Small intestine (tissue), 7 donors: ENCODE measurements around the gene CLTC. TPM values are rescaled to one million over a fixed set of nuclear protein-coding genes. Genes with fewer than 3 reads are reported as not detected.

Source experiments
- DNase-seq, 2 donors: peaks; one replicate each; pipeline versions ENCODE4 v3.0.0 to v3.0.0-alpha.2; 2013
- FAIRE-seq: peaks from 2 replicates; lab custom pipeline; 2012; peaks lifted over from hg19 to GRCh38; lab: Jason Lieb, UNC
- H3K27ac ChIP-seq, 3 donors: one replicate each; pipeline ENCODE4 v1.5.1; 2013; ENCODE audit warnings: low read length in 2 of 3, mild to moderate bottlenecking in 2 of 3, control low read depth in 1 of 3, inconsistent platforms in 1 of 3, low read depth in 1 of 3, moderate library complexity in 1 of 3
- H3K27me3 ChIP-seq, 3 donors: one replicate each; pipeline ENCODE4 v1.6.1; 2013; ENCODE audit warnings: low read length in 3 of 3, inconsistent platforms in 1 of 3; ENCODE audit not compliant: control insufficient read depth in 3 of 3, insufficient read depth in 3 of 3
- H3K36me3 ChIP-seq, 3 donors: one replicate each; pipeline ENCODE4 v1.6.1; 2013; ENCODE audit warnings: low read length in 3 of 3, inconsistent platforms in 1 of 3, low read depth in 1 of 3, mild to moderate bottlenecking in 1 of 3, moderate library complexity in 1 of 3; ENCODE audit not compliant: control insufficient read depth in 3 of 3, insufficient read depth in 2 of 3
- H3K4me1 ChIP-seq, 3 donors: one replicate each; pipeline ENCODE4 v1.6.1; 2013; ENCODE audit warnings: low read length in 2 of 3, inconsistent platforms in 1 of 3, low read depth in 1 of 3, mild to moderate bottlenecking in 1 of 3, moderate library complexity in 1 of 3; ENCODE audit not compliant: control insufficient read depth in 3 of 3, insufficient read depth in 2 of 3
- H3K4me3 ChIP-seq, 3 donors: one replicate each; pipeline ENCODE4 v1.5.1; 2013; ENCODE audit warnings: low read length in 3 of 3, control low read depth in 1 of 3, inconsistent platforms in 1 of 3, low read depth in 1 of 3, mild to moderate bottlenecking in 1 of 3, moderate library complexity in 1 of 3
- H3K9me3 ChIP-seq, 2 donors: one replicate each; pipeline ENCODE4 v1.6.1; 2013; ENCODE audit warnings: low read depth in 1 of 2, low read length in 1 of 2; ENCODE audit not compliant: control insufficient read depth in 2 of 2, insufficient read depth in 1 of 2
- WGBS, 3 donors: extraction: QIAGEN DNeasy Blood & Tissue Kit; methylation state at CpG; one replicate each; pipeline ENCODE4 v1.1.7; 2013; 5-methylcytosine and 5-hydroxymethylcytosine counted together
- polyA plus RNA-seq, 4 donors: library from polyadenylated mRNA; stranded (reverse) in 3 of 4; unstranded in 1 of 4; fragments of 200-250 nt in 3 of 4; fragments of 120-200 nt in 1 of 4; gene quantifications; one replicate each; pipeline versions ENCODE4 v1.2.1 to v1.2.3, GENCODE V29; 2013
- donor health status: healthy with polysubstance abuse.
- donor health status: control.
- donor health status: control.
- donor health status: Bipolar disorder and iron deficiency.
- donor health status: healthy.

Gene CLTC
- polyA plus RNA-seq, 4 donors = 60.4 to 175 (median 79.6) TPM

DNA sequence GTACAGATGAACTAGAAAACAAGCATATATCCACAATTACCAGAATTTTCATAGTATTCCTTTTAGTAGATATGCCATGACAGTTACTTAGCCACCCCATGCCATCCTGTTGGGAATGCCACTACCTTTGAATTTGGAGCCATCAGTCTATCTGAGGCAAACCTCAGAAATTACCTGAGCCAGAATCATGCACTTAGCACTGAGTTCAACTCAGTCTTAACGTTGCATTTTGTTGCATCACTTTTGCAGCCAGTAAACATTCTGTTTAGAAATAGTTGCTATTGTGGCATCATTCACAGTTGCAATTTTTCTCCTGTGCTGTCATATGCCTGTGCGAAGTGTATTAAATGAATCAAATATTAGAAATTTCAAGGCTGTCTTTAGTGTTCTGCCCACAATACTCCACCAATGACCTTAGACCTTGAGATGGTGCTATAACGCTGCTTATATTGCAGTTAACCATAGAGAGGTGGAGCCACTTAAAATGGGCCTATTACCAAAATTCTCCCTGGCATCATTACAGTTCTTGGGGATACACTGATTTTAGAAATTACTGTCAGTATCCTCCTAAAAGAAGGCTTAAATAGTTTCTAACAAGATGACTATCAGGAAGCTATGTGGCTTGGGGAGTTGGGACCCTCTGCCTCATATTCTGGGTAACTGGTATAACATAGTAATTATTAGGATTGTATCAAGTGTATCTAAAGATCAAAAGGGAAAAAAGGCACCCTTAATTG lies 76.4 kb downstream of the CLTC start:
- Histone ChIP-seq H3K27ac (no peak overlapping the region), H3K27me3 (no peaks in the 10 kb centered on the region), H3K9me3 (no peaks in the 10 kb centered on the region), H3K4me3 (no peak overlapping the region), H3K36me3 (peaks cover 5 to 33% (median 6%) of the 10 kb centered on the region in 3 donors), H3K4me1 (peaks cover 0 to 11% (median 3%) of the 10 kb centered on the region in 3 donors)
- FAIRE-seq = no peak
- WGBS, 3 donors = 40 to 62% (median 54%) methylated on average over 3 of the region's 3 CpGs
- DNase-seq = no peak

DNA sequence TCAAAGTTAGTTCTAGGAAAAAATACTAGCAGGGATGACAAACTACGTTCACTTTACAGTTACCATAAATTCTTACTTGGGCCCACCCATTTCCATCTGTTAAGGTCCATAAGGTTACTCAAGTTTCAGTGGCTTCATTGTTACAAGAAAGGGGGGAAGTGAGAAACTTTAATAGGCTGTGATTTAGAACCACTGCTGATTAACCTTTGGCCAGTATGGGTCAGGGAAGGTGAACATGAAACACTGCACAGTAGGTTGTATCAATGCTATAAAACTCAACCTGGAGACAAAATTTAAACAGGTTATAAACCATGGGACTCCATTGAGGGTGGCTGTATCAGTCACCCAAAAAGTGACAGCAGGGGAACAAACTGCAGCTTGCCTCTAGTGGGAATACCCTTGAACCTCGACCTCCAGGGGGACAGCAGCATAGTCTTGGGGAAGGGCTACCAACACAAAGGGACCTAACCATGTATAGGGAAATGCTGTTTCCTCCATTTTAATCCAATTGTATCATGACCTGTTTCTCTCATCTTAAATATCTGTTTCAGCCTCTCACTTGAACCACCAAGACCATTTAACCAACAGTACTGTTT lies 77.1 kb downstream of the CLTC start:
- Histone ChIP-seq H3K9me3 (no peaks in the 10 kb centered on the region), H3K4me3 (no peak overlapping the region), H3K36me3 (peaks cover 3 to 32% (median 6%) of the 10 kb centered on the region in 3 donors), H3K4me1 (peaks cover 0 to 11% (median 3%) of the 10 kb centered on the region in 3 donors), H3K27me3 (no peaks in the 10 kb centered on the region), H3K27ac (no peak overlapping the region)
- WGBS, 3 donors = 49 to 72% (median 55%) methylated on average over 2 of the region's 2 CpGs
- no peak for FAIRE-seq
- peak; percentile 57 to 63 for DNase-seq

DNA sequence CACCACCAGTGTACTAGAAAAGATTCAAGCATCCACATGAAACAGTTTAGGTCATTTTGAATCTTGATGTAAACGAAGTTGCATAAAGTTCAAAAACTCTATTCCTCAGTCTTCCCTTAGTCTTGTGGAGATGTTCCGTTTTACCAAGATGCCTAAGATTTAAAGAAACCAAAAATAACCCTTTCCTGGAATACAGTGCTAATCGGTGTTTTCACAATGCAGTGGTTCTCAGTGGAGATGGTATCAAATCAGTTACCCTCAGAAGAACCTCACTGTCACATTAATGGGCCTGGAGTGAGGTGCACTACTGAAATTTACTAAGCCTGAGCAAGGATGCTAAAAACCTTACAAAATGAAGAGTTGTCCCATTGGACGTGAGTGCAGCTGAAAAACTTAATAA lies 78.4 kb downstream of the CLTC start:
- Histone ChIP-seq H3K36me3 (peaks cover 3 to 30% (median 6%) of the 10 kb centered on the region in 3 donors), H3K4me1 (peaks cover 0 to 11% (median 3%) of the 10 kb centered on the region in 3 donors), H3K4me3 (no peak overlapping the region), H3K27ac (no peak overlapping the region), H3K9me3 (no peaks in the 10 kb centered on the region), H3K27me3 (no peaks in the 10 kb centered on the region)
- no peak for FAIRE-seq
- 78 to 83% (median 79%) methylated on average over 4 of the region's 4 CpGs for WGBS, 3 donors
- DNase-seq = no peak

- Histone ChIP-seq H3K27ac (no peak overlapping the region), H3K27me3 (no peaks in the 10 kb centered on the region), H3K4me3 (no peak overlapping the region), H3K36me3 (peaks cover 1 to 25% (median 3%) of the 10 kb centered on the region in 3 donors), H3K9me3 (no peaks in the 10 kb centered on the region), H3K4me1 (peaks cover 0 to 11% (median 3%) of the 10 kb centered on the region in 3 donors)
- WGBS, 3 donors = 95 to 97% (median 97%) methylated on average over 7 of the region's 7 CpGs
- no peak for FAIRE-seq
- no peak for DNase-seq
Observed at GRCh38 chr17:59699218-59699617, 79.5 kb downstream of the CLTC start.

- Histone ChIP-seq H3K27ac (no peak overlapping the region), H3K9me3 (no peaks in the 10 kb centered on the region), H3K4me3 (no peak overlapping the region), H3K4me1 (peaks cover 0 to 11% (median 3%) of the 10 kb centered on the region in 3 donors), H3K36me3 (peaks cover 1 to 25% (median 3%) of the 10 kb centered on the region in 3 donors), H3K27me3 (no peaks in the 10 kb centered on the region)
- FAIRE-seq (no peak), DNase-seq (no peak)
- WGBS, 3 donors = 93 to 96% (median 95%) methylated on average over 6 of the region's 6 CpGs
Observed at GRCh38 chr17:59699786-59700185, 80.1 kb downstream of the CLTC start.

DNA sequence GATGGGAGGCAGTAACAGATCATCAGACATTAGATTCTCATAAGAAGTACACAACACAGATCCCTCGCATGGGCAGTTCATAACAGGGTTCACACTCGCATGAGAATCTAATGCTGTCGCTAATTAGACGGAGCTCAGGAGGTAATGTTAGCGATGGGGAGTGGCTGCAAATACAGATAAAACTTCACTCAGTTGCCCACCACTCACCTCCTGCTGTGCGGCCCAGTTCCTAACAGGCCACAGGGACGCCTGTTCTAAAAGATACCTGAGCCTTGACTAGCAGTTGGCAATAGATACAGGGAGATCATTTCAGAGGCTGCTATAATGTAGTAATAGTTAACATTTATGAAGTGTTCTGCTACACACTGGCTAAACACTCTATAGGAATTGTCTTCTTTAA lies 82.6 kb downstream of the CLTC start:
- Histone ChIP-seq H3K4me3 (no peak overlapping the region), H3K36me3 (peaks cover 1 to 20% (median 3%) of the 10 kb centered on the region in 3 donors), H3K4me1 (peaks cover 2 to 6% (median 5%) of the 10 kb centered on the region in 3 donors), H3K27me3 (no peaks in the 10 kb centered on the region), H3K27ac (no peak overlapping the region), H3K9me3 (no peaks in the 10 kb centered on the region)
- no peak for FAIRE-seq
- no peak for DNase-seq
- WGBS, 3 donors = 94 to 96% (median 94%) methylated on average over 7 of the region's 7 CpGs

DNA sequence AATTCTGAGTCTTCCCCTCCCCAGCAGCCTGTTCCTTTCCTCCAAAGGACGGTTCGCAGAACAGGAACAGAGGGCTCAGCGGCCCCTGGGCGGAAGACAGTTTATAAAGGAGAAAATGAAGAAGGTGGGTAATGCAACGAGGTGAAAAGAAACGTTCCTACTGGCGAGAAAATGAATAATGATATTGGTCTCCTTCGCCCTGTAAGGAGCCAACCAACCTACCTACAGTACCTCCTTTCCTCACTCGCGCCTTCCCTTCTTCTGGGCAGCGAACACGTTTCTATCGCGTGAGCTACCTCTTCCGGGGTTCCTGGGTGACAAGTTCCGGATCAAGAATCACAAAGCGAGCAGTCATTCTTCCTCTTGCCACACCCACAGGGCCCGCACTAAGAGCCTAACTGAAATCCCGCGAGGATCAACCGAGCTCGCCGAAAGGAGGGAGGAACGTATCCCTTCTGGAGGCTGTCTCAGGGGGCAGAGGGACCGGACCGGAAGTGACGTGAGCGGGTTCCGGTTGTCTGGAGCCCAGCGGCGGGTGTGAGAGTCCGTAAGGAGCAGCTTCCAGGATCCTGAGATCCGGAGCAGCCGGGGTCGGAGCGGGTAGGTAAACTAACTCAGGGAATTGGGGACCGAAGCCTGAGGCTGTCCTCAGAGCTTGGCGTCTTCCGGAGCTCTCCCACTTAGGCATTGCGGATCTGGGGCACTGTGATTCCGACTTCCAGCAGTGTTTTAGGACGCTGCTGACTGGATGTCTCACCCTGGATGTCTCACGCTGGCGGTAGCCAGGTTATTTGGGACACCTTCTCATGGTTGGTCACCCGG lies 87.7 kb downstream of the CLTC start, which contains the start of the genes PTRH2 and VMP1:
PTRH2 (minus strand) TSS at position 282 of the 822 bp plus-strand sequence. CDS start 9,452 bp downstream, outside the sequence.
VMP1 (plus strand) TSS at position 506 of the 822 bp plus-strand sequence. CDS start 23,793 bp downstream, outside the sequence.
- Histone ChIP-seq H3K4me3 (peak within 1 kb of the TSS; percentile 61 to 97 (median 72)), H3K9me3 (no peaks in the 10 kb centered on the region), H3K27me3 (no peaks in the 10 kb centered on the region), H3K36me3 (peaks cover 0 to 8% (median 0%) of the 10 kb centered on the region in 3 donors), H3K27ac (peak within 1 kb of the TSS; percentile 91 to 98 (median 97)), H3K4me1 (peaks cover 3 to 11% (median 7%) of the 10 kb centered on the region in 3 donors)
- WGBS, 3 donors = 0 to 1% (median 0%) methylated on average over 44 to 45 of the region's 45 CpGs
- FAIRE-seq (no peak), DNase-seq (peak; percentile 99 to 100)

- H3K4me3 ChIP-seq = peak overlapping the region; percentile 61 to 97 (median 72)
- H3K27me3 ChIP-seq = no peaks in the 10 kb centered on the region
- H3K36me3 ChIP-seq = peaks cover 0 to 5% (median 0%) of the 10 kb centered on the region in 3 donors
- 1 to 3% (median 2%) methylated on average over 15 of the region's 15 CpGs for WGBS, 3 donors
- H3K9me3 ChIP-seq = no peaks in the 10 kb centered on the region
- peaks cover 8 to 17% (median 9%) of the 10 kb centered on the region in 3 donors for H3K4me1 ChIP-seq
- no peak for FAIRE-seq
- H3K27ac ChIP-seq = peak overlapping the region; percentile 91 to 98 (median 97)
- DNase-seq = no peak
Observed at GRCh38 chr17:59707971-59708430, 88.3 kb downstream of the CLTC start.
